DMS 273 (cell line): ENCODE results near the gene MTMR2.
A peak's percentile ranks its signal among the peaks of the same experiment; 100 is the strongest.

ENCODE experiments used
- DNase-seq: peaks from one replicate; lab custom pipeline; 2025; ENCODE audit not compliant: unreplicated experiment; lab: John Stamatoyannopoulos, UW

MTMR2 gene

GRCh38 chr11:95923728-95924413 lies at the start of gene MTMR2:
Gene MTMR2 (minus strand): TSS chr11:95924107. CDS start chr11:95923954, 153 bp downstream.
- DNase-seq, result peak; percentile 72

GRCh38 chr11:95972060-95972459 lies 48.2 kb upstream of the MTMR2 start:
- no peak for DNase-seq

GRCh38 chr11:95968585-95968984 lies 44.7 kb upstream of the MTMR2 start:
- DNase-seq, result no peak

- no peak for DNase-seq
These were observed 40.4 kb upstream of the MTMR2 start for GRCh38 chr11:95964281-95964680.

- no peak for DNase-seq
These were observed 37.9 kb upstream of the MTMR2 start for GRCh38 chr11:95961758-95962157.

GRCh38 chr11:95950905-95951304 lies 27.0 kb upstream of the MTMR2 start:
- DNase-seq, result no peak

- DNase-seq, result no peak
These were observed 24.7 kb upstream of the MTMR2 start for GRCh38 chr11:95948637-95949036.

GRCh38 chr11:95944623-95945022 lies 20.7 kb upstream of the MTMR2 start:
- DNase-seq, result no peak

GRCh38 chr11:95943546-95943945 lies 19.6 kb upstream of the MTMR2 start:
- DNase-seq, result no peak

- DNase-seq, result no peak
These were observed 15.2 kb upstream of the MTMR2 start for GRCh38 chr11:95939091-95939490.

GRCh38 chr11:95937358-95937757 lies 13.5 kb upstream of the MTMR2 start:
- DNase-seq, result no peak

GRCh38 chr11:95933594-95933993 lies 9.7 kb upstream of the MTMR2 start:
- no peak for DNase-seq

GRCh38 chr11:95931916-95932315 lies 8.0 kb upstream of the MTMR2 start:
- no peak for DNase-seq

- no peak for DNase-seq
These were observed 7.0 kb upstream of the MTMR2 start for GRCh38 chr11:95930948-95931347.

GRCh38 chr11:95926726-95927125 lies 2.8 kb upstream of the MTMR2 start:
- no peak for DNase-seq

GRCh38 chr11:95925011-95925410 lies 1.1 kb upstream of the MTMR2 start:
- DNase-seq, result peak; percentile 14

GRCh38 chr11:95924414-95924760 lies 480 bp upstream of the MTMR2 start:
- DNase-seq, result peak; percentile 49

- peak; percentile 39 for DNase-seq
These were observed 524 bp downstream of the MTMR2 start for GRCh38 chr11:95923439-95923727.

GRCh38 chr11:95922536-95923438 lies 1.1 kb downstream of the MTMR2 start:
- peak; percentile 38 for DNase-seq

- peak; percentile 1 for DNase-seq
These were observed 1.8 kb downstream of the MTMR2 start for GRCh38 chr11:95922099-95922498.

GRCh38 chr11:95920460-95921105 lies 3.3 kb downstream of the MTMR2 start:
- DNase-seq, result peak; percentile 2

GRCh38 chr11:95919514-95919913 lies 4.4 kb downstream of the MTMR2 start:
- DNase-seq, result no peak
